RWPE2 (cell line): ENCODE results near the gene GADD45B.
A peak's percentile ranks its signal among the peaks of the same experiment; 100 is the strongest.

Source experiments
- ATAC-seq: fragments of 200-7000 bp; cut with Tn5 transposase; 3 replicates; pipeline ENCODE4 v1.9.1; 2021; ENCODE audit warnings: low read depth
- DNase-seq: peaks from one replicate; pipeline ENCODE4 v3.0.0-alpha.2; 2020; ENCODE audit warnings: low spot score
- H3K27ac ChIP-seq: fragments of 450-650 bp; 2 replicates; pipeline ENCODE4 v1.5.1; 2017; ENCODE audit warnings: mild to moderate bottlenecking; ENCODE audit not compliant: poor library complexity, severe bottlenecking
- H3K27me3 ChIP-seq: fragments of 250-450 bp; sonication (Bioruptor Pico); 2 replicates; pipeline ENCODE4 v1.5.1; 2021; ENCODE audit warnings: mild to moderate bottlenecking, moderate library complexity; ENCODE audit not compliant: insufficient read depth, poor library complexity, severe bottlenecking
- H3K36me3 ChIP-seq: fragments of 250-450 bp; sonication (Bioruptor Pico); 2 replicates; pipeline ENCODE4 v1.5.1; 2020; ENCODE audit warnings: low read depth, mild to moderate bottlenecking, moderate library complexity
- H3K4me1 ChIP-seq: fragments of 250-450 bp; sonication (Bioruptor Pico); 2 replicates; pipeline ENCODE4 v1.5.1; 2021; ENCODE audit warnings: mild to moderate bottlenecking, moderate library complexity; ENCODE audit not compliant: insufficient read depth, poor library complexity, severe bottlenecking
- H3K4me3 ChIP-seq: fragments of 250-450 bp; sonication (Bioruptor Pico); 2 replicates; pipeline ENCODE4 v1.5.1; 2021; ENCODE audit warnings: mild to moderate bottlenecking, moderate library complexity; ENCODE audit not compliant: severe bottlenecking
- H3K9me3 ChIP-seq: fragments of 250-450 bp; sonication (Bioruptor Pico); 2 replicates; pipeline ENCODE4 v1.5.1; 2021; ENCODE audit warnings: mild to moderate bottlenecking, moderate library complexity; ENCODE audit not compliant: severe bottlenecking
- CTCF ChIP-seq: fragments of 450-650 bp; IDR thresholded peaks from one replicate; pipeline ENCODE4 v1.5.1; 2017; ENCODE audit warnings: mild to moderate bottlenecking, moderate library complexity; ENCODE audit not compliant: poor library complexity, severe bottlenecking

Gene GADD45B

GRCh38 chr19:2475702-2476450 is at the start of gene GADD45B:
Gene GADD45B, plus strand, starts transcription at chr19:2476127. Its CDS starts 232 bp downstream, at chr19:2476359.
- H3K27ac ChIP-seq, result peak within 1 kb of the TSS; percentile 76
- peak; percentile 36 for ATAC-seq
- H3K27me3 ChIP-seq, result no peaks in the 10 kb centered on the region
- no peaks in the 10 kb centered on the region for H3K9me3 ChIP-seq
- H3K36me3 ChIP-seq, result peaks cover 23% of the 10 kb centered on the region
- H3K4me3 ChIP-seq, result peak within 1 kb of the TSS; percentile 89
- TF ChIP-seq CTCF, result no peak
- DNase-seq, result peak; percentile 95
- H3K4me1 ChIP-seq, result no peaks in the 10 kb centered on the region

GRCh38 chr19:2426611-2427428 is 49.1 kb upstream of the GADD45B start:
- no peaks in the 10 kb centered on the region for H3K9me3 ChIP-seq
- H3K36me3 ChIP-seq, result peaks cover 31% of the 10 kb centered on the region
- peak; percentile 15; the same call in 2 of the 3 replicates for ATAC-seq
- TF ChIP-seq CTCF, result no peak
- H3K4me3 ChIP-seq, result peak overlapping the region; percentile 67
- DNase-seq, result peak; percentile 59
- H3K27me3 ChIP-seq, result no peaks in the 10 kb centered on the region
- peak overlapping the region; percentile 67 for H3K27ac ChIP-seq
- peaks cover 4% of the 10 kb centered on the region for H3K4me1 ChIP-seq

GRCh38 chr19:2427429-2428320 is 48.3 kb upstream of the GADD45B start, which contains the start of gene TIMM13:
Gene TIMM13, minus strand, starts transcription at chr19:2427586. Its CDS starts 53 bp downstream, at chr19:2427533.
- Histone ChIP-seq H3K4me1 (peaks cover 4% of the 10 kb centered on the region), H3K27me3 (no peaks in the 10 kb centered on the region), H3K36me3 (peaks cover 31% of the 10 kb centered on the region), H3K27ac (peak within 1 kb of the TSS; percentile 67), H3K9me3 (no peaks in the 10 kb centered on the region), H3K4me3 (peak within 1 kb of the TSS; percentile 67)
- TF ChIP-seq CTCF, result no peak
- DNase-seq (peak; percentile 93), ATAC-seq (peak; percentile 84)

- H3K4me1 ChIP-seq, result peaks cover 4% of the 10 kb centered on the region
- peaks cover 31% of the 10 kb centered on the region for H3K36me3 ChIP-seq
- no peak for ATAC-seq
- TF ChIP-seq CTCF, result no peak
- no peaks in the 10 kb centered on the region for H3K9me3 ChIP-seq
- no peaks in the 10 kb centered on the region for H3K27me3 ChIP-seq
- no peak overlapping the region for H3K4me3 ChIP-seq
- H3K27ac ChIP-seq, result peak overlapping the region; percentile 67
- DNase-seq, result peak; percentile 56
These were observed 47.6 kb upstream of the GADD45B start for GRCh38 chr19:2428321-2428690.
